HG02852 (cell line): ENCODE results near the gene PCDHGA8.
"Not testable (repeated sequence)": the region's sequence is repeated elsewhere in the genome, so short reads cannot be mapped to it uniquely, and the experiment has no call there.

ENCODE experiments used
- ATAC-seq: cut with Tn5 transposase; IDR thresholded peaks from one replicate; pipeline ENCODE4 v1.9.1; 2021; ENCODE audit warnings: mild to moderate bottlenecking, moderate library complexity; ENCODE audit not compliant: unreplicated experiment

PCDHGA8 gene

DNA sequence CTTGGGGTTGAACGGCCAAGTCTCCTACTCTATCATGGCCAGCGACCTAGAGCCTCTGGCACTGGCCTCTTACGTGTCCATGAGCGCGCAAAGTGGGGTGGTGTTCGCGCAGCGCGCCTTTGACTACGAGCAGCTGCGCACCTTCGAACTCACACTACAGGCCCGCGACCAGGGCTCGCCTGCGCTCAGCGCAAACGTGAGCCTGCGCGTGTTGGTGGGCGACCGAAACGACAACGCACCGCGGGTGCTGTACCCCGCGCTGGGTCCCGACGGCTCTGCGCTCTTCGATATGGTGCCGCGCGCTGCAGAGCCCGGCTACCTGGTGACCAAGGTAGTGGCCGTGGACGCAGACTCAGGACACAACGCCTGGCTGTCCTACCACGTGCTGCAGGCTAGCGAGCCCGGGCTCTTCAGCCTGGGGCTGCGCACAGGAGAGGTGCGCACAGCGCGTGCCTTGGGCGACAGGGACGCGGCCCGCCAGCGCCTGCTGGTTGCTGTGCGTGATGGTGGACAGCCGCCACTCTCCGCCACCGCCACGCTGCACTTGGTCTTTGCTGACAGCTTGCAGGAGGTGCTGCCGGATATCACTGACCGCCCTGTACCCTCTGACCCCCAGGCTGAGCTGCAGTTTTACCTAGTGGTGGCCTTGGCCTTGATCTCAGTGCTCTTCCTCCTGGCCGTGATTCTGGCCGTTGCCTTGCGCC lies 7.3 kb downstream of the PCDHGA8 start:
- ATAC-seq = no peak

DNA sequence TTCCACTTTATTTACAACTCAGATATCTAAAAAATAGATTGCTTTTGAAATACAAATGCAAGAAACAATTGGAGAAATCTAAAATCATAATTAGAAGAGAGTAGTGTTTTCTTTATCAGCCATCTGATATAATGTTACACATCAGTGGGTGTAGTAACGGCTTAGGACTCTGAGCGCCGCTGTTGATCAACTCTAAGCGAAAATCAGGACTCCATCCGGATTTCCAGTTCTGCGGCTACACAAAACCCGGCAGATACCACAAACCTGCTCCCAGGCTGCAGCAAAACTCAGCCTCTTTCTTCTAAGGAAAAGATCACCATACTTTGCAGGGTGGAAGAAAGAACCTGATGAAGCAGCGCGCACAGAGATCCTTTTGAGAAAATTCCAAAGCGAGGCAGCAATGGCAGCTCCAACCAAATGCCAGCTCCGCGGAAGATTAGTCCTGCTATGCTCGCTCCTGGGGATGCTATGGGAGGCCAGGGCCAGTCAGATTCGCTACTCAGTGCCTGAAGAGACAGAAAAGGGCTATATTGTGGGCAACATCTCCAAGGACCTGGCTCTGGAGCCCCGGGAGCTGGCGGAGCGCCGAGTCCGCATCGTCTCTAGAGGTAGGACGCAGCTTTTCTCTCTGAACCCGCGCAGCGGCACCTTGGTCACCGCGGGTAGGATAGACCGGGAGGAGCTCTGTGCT lies 10.3 kb downstream of the PCDHGA8 start, which contains the start of gene PCDHGA9:
Gene PCDHGA9, plus strand, starts transcription at position 226 of the 691 bp plus-strand sequence. Its CDS starts 175 bp downstream, at position 401.
- ATAC-seq = no peak

GRCh38 chr5:141403387-141403786 lies 11.0 kb downstream of the PCDHGA8 start:
- ATAC-seq = no peak

GRCh38 chr5:141407790-141408505 lies 15.5 kb downstream of the PCDHGA8 start, which contains the start of gene PCDHGB6:
PCDHGB6 (plus strand) TSS chr5:141408021; CDS start chr5:141408203, 182 bp downstream.
- peak; percentile 67 for ATAC-seq

- ATAC-seq = no peak
These were observed 17.3 kb downstream of the PCDHGA8 start for GRCh38 chr5:141409598-141410306.

DNA sequence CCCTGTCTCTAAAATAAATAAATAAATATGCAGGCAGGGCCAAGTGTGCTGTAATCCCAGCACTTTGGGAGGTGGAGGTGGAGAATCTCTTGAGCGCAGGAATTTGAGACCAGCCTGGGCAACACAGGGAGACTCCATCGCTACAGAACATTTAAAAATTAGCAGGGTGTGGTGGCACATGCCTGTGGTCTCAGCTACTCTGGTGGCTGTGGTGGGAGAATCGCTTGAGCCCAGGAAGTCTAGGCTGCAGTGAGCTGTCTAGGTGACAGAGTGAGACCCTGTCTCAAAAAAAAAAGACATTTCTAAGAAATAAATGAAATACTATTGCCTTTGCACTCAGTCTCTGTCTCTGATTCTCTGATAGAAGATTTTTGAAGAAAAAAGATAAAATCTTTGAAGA lies 19.1 kb downstream of the PCDHGA8 start:
- ATAC-seq = no peak

GRCh38 chr5:141412854-141413539 lies 20.6 kb downstream of the PCDHGA8 start, which contains the start of gene PCDHGA10:
PCDHGA10 (plus strand) TSS chr5:141412987; CDS start chr5:141413176, 189 bp downstream.
- ATAC-seq = peak; percentile 65

GRCh38 chr5:141413540-141414069 lies 21.2 kb downstream of the PCDHGA8 start:
- ATAC-seq = no peak

- not testable (repeated sequence) for ATAC-seq
These were observed 22.3 kb downstream of the PCDHGA8 start for GRCh38 chr5:141414548-141415274.

DNA sequence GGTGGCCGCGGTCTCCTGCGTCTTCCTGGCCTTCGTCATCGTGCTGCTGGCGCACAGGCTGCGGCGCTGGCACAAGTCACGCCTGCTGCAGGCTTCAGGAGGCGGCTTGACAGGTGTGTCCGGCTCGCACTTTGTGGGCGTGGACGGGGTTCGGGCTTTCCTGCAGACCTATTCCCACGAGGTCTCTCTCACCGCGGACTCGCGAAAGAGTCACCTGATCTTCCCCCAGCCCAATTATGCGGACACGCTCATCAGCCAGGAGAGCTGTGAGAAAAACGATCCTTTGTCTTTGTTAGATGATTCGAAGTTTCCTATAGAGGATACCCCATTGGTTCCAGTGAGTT lies 22.8 kb downstream of the PCDHGA8 start:
- not testable (repeated sequence) for ATAC-seq

DNA sequence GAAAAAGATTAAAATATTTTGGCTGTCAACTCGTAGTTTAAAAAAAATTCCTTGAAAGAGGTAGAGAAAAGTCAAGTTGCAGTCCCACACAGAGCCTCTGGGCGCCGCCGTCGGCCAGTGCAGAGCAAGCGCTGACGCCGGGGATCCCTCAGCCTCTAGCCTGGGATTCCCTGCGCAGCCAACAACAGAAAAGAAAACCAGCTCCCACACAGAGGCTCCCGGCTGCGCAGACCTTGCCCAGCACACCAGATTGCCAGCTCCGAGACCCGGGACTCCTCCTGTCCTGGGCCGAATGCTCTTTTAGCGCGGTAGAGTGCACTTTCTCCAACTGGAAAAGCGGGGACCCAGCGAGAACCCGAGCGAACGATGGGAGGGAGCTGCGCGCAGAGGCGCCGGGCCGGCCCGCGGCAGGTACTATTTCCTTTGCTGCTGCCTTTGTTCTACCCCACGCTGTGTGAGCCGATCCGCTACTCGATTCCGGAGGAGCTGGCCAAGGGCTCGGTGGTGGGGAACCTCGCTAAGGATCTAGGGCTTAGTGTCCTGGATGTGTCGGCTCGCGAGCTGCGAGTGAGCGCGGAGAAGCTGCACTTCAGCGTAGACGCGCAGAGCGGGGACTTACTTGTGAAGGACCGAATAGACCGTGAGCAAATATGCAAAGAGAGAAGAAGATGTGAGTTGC lies 25.2 kb downstream of the PCDHGA8 start, which contains the start of gene PCDHGB7:
Gene PCDHGB7, plus strand, starts transcription at position 184 of the 679 bp plus-strand sequence. Its CDS starts 183 bp downstream, at position 367.
- peak; percentile 75 for ATAC-seq

GRCh38 chr5:141419074-141419880 lies 26.8 kb downstream of the PCDHGA8 start:
- ATAC-seq = no peak

- ATAC-seq = peak; percentile 43
These were observed 28.5 kb downstream of the PCDHGA8 start, which contains the start of gene PCDHGA11 for GRCh38 chr5:141420855-141421488. PCDHGA11 (plus strand) TSS chr5:141421051; CDS start chr5:141421228, 177 bp downstream.

DNA sequence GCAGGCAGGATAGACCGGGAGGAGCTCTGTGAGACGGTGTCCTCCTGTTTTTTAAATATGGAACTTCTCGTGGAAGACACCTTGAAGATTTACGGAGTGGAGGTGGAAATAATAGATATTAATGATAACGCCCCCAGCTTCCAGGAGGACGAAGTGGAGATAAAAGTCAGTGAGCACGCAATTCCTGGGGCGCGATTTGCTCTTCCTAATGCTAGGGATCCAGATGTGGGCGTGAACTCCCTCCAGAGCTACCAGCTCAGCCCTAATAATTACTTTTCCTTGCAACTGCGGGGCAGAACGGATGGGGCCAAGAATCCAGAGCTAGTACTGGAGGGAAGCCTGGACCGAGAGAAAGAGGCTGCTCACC lies 29.0 kb downstream of the PCDHGA8 start:
- ATAC-seq = no peak

GRCh38 chr5:141422742-141423291 lies 30.4 kb downstream of the PCDHGA8 start:
- no peak for ATAC-seq

DNA sequence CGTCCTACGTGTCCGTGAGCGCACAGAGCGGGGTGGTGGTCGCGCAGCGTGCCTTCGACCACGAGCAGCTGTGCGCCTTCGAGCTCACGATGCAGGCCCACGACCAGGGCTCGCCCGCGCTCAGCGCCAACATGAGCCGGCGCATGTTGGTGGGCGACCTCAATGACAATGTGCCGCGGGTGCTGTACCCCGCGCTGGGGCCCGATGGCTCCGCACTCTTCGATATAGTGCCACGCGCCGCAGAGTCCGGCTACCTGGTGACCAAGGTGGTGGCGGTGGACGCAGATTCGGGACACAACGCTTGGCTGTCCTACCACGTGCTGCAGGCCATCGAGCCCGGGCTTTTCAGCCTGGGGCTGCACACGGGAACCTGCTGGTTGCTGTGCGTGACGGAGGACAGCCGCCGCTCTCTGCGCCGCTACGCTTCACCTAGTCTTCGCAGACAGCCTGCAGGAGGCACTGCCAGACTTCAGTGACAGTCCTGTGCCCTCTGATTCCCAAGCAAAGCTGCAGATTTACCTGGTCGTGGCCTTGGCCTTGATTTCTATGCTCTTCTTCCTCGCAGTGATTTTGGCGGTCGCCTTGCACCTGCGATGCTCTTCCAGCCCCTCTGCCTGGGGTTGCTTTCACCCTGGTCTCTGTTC lies 35.5 kb downstream of the PCDHGA8 start:
- ATAC-seq = no peak
